DND-41 (cell line): ENCODE measurements around the gene RNF212.

Source experiments
- ATAC-seq: fragments of 200-7000 bp; cut with Tn5 transposase; 3 replicates; pipeline ENCODE4 v1.9.1; 2021; ENCODE audit warnings: low read depth; ENCODE audit not compliant: insufficient read depth
- DNase-seq: peaks from one replicate; pipeline ENCODE4 v3.0.0-alpha.2; 2020
- H2AFZ ChIP-seq: 2 replicates; pipeline ENCODE4 v1.6.0; 2012; ENCODE audit warnings: low read depth, low read length
- H3K27ac ChIP-seq: 2 replicates; pipeline ENCODE4 v1.5.1; 2012; ENCODE audit warnings: low read length, inconsistent platforms
- H3K27me3 ChIP-seq: fragments of 200-600 bp; sonication (generic); 2 replicates; pipeline ENCODE4 v1.6.0; 2012; ENCODE audit warnings: low read length, mild to moderate bottlenecking, inconsistent platforms; ENCODE audit not compliant: insufficient read depth, poor library complexity
- H3K36me3 ChIP-seq: 2 replicates; pipeline ENCODE4 v1.5.1; 2012; ENCODE audit warnings: low read length, inconsistent platforms; ENCODE audit not compliant: insufficient read depth
- H3K4me1 ChIP-seq: 2 replicates; pipeline ENCODE4 v1.5.1; 2012; ENCODE audit warnings: mild to moderate bottlenecking, low read length; ENCODE audit not compliant: insufficient read depth
- H3K4me2 ChIP-seq: 2 replicates; pipeline ENCODE4 v1.6.0; 2012; ENCODE audit warnings: mild to moderate bottlenecking, moderate library complexity, low read length, inconsistent platforms; ENCODE audit not compliant: insufficient read depth
- H3K4me3 ChIP-seq, 2 experiments: fragments of 200-600 bp in 1 of 2; shearing (Covaris generic) in 1 of 2; 2 replicates each; pipeline ENCODE4 v1.5.1; 2012 to 2016; ENCODE audit warnings: inconsistent platforms in 2 of 2, low read length in 2 of 2, mild to moderate bottlenecking in 2 of 2, low read depth in 1 of 2, moderate library complexity in 1 of 2
- H3K79me2 ChIP-seq: 2 replicates; pipeline ENCODE4 v1.6.0; 2012; ENCODE audit warnings: low read length, inconsistent platforms; ENCODE audit not compliant: insufficient read depth
- H3K9ac ChIP-seq: 2 replicates; pipeline ENCODE4 v1.6.0; 2012; ENCODE audit warnings: low read depth, mild to moderate bottlenecking, inconsistent platforms, low read length, moderate library complexity
- H3K9me3 ChIP-seq: 2 replicates; pipeline ENCODE4 v1.5.1; 2012; ENCODE audit warnings: low read length, moderate library complexity, mild to moderate bottlenecking, inconsistent platforms; ENCODE audit not compliant: insufficient read depth, severe bottlenecking
- H4K20me1 ChIP-seq: 2 replicates; pipeline ENCODE4 v1.6.0; 2012; ENCODE audit warnings: low read length; ENCODE audit not compliant: insufficient read depth
- EZH2 ChIP-seq: IDR thresholded peaks from 3 replicates; pipeline ENCODE4 v1.6.1; 2012; ENCODE audit warnings: borderline replicate concordance, low read depth, mild to moderate bottlenecking, moderate library complexity, low read length, inconsistent platforms; ENCODE audit not compliant: severe bottlenecking
- TF ChIP-seq, protein P1 (sequence below): IDR thresholded peaks from 2 replicates; pipeline ENCODE4 v1.5.1; 2012; ENCODE audit warnings: borderline replicate concordance, low read length, moderate library complexity, mild to moderate bottlenecking; ENCODE audit not compliant: poor library complexity, severe bottlenecking; ENCODE audit errors: extremely low read depth

The RNF212 gene

DNA sequence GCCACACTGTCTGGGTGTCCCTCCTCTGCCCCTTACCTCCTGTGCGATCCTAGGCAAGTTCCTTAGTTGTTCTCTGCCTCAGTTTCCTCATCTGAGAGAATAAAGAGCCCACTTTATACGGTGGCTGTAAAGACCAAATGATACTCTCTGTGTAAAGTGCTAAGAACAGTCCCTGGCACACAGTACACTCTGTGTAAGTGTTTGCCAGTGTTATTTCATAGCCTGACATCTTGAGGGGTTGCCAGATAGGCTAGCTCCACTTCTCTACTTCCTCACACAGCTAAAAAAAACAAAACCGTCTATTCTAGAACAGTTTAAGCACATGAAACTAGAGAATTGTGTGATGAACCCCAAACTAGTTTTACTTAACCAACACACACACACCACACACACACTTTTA lies 42.0 kb upstream of the RNF212 start:
- H4K20me1 ChIP-seq = no peaks in the 10 kb centered on the region
- no peaks in the 10 kb centered on the region for H3K4me1 ChIP-seq
- no peaks in the 10 kb centered on the region for H3K27me3 ChIP-seq
- no peaks in the 10 kb centered on the region for H3K79me2 ChIP-seq
- H3K9me3 ChIP-seq = peaks cover 23% of the 10 kb centered on the region
- H3K36me3 ChIP-seq = no peaks in the 10 kb centered on the region
- H2AFZ ChIP-seq = no peak overlapping the region
- no peak overlapping the region for H3K27ac ChIP-seq
- no peak overlapping the region for H3K9ac ChIP-seq
- no peak for DNase-seq
- no peak overlapping the region for H3K4me2 ChIP-seq
- no peak for ATAC-seq
- no peak overlapping the region for H3K4me3 ChIP-seq
- TF ChIP-seq, protein P1, sequence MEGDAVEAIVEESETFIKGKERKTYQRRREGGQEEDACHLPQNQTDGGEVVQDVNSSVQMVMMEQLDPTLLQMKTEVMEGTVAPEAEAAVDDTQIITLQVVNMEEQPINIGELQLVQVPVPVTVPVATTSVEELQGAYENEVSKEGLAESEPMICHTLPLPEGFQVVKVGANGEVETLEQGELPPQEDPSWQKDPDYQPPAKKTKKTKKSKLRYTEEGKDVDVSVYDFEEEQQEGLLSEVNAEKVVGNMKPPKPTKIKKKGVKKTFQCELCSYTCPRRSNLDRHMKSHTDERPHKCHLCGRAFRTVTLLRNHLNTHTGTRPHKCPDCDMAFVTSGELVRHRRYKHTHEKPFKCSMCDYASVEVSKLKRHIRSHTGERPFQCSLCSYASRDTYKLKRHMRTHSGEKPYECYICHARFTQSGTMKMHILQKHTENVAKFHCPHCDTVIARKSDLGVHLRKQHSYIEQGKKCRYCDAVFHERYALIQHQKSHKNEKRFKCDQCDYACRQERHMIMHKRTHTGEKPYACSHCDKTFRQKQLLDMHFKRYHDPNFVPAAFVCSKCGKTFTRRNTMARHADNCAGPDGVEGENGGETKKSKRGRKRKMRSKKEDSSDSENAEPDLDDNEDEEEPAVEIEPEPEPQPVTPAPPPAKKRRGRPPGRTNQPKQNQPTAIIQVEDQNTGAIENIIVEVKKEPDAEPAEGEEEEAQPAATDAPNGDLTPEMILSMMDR = no peak
- TF ChIP-seq EZH2 = no peak

DNA sequence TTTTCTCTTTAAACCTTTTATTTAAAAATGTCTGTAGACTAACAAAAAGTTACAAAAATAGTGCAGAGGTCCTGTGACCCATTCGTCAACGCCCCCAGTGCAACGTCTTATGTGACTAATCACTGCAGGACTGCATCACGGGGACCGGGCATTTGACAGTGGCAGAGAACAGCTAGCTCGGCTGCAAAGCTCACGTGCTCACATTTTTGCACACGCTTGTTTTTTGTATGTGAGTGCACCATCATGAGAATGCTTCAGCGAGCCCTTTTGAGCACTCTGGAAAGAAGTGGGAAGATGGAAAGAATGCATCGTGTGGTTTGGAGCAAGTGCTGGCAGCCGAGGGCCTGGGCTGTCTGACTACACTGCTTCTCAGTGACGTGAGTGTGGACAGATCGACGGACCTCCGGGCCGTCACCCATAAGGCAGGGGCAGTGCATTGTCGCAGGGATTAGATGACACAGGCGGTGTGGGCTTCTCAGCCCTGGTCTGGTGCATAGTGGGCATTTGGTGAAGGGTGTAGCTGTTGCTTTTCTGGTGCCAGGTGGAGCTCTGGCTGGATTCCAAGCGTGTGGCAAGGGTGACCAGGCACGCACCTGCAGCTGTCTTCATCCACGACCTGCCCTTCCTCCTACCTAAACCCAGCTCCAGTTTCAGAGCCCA lies 41.3 kb upstream of the RNF212 start:
- no peaks in the 10 kb centered on the region for H3K36me3 ChIP-seq
- no peaks in the 10 kb centered on the region for H3K27me3 ChIP-seq
- H3K4me3 ChIP-seq = no peak overlapping the region
- no peak for TF ChIP-seq EZH2
- TF ChIP-seq, protein P1 = no peak
- no peaks in the 10 kb centered on the region for H4K20me1 ChIP-seq
- ATAC-seq = no peak
- H2AFZ ChIP-seq = no peak overlapping the region
- no peak overlapping the region for H3K9ac ChIP-seq
- no peak overlapping the region for H3K4me2 ChIP-seq
- no peak overlapping the region for H3K27ac ChIP-seq
- no peak for DNase-seq
- no peaks in the 10 kb centered on the region for H3K4me1 ChIP-seq
- peaks cover 26% of the 10 kb centered on the region for H3K9me3 ChIP-seq
- H3K79me2 ChIP-seq = no peaks in the 10 kb centered on the region

DNA sequence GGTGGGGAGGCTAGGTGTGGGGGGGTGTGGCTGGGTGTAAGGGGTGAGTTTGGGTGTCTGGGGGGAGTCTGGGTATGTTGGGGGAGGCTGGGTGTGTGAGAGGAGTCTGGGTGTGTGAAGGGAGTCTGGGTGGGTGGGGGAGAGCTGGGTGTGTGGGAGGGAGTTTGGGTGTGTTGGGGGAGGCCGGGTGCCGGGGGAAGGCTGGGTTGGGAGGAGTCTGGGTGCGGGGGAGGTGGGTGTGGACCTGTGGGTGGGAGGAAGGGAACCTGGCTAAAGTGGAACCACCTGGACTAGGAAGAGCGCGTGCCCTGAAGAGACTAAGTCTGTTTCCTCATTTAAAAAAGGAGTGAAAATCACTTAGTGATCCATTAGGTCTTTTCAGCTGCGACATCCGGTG lies 40.8 kb upstream of the RNF212 start:
- no peak overlapping the region for H3K4me3 ChIP-seq
- no peak overlapping the region for H3K9ac ChIP-seq

More for the DNA sequence above, 40.8 kb upstream of the RNF212 start:
- Histone ChIP-seq H2AFZ (no peak overlapping the region), H3K4me1 (no peaks in the 10 kb centered on the region), H3K9me3 (peaks cover 26% of the 10 kb centered on the region), H3K27ac (no peak overlapping the region), H3K36me3 (no peaks in the 10 kb centered on the region), H4K20me1 (no peaks in the 10 kb centered on the region), H3K79me2 (no peaks in the 10 kb centered on the region), H3K27me3 (no peaks in the 10 kb centered on the region), H3K4me2 (no peak overlapping the region)
- TF ChIP-seq, protein P1 = no peak
- no peak for TF ChIP-seq EZH2
- no peak for ATAC-seq
- DNase-seq = no peak
